Measurements from ENCODE around the gene ALX4. TPM values are rescaled to one million over a fixed set of nuclear protein-coding genes. Genes with fewer than 3 reads are reported as not detected.

Gene ALX4
- total and polyA plus RNA-seq, 2 experiments from 2014 or later = not detected

DNA sequence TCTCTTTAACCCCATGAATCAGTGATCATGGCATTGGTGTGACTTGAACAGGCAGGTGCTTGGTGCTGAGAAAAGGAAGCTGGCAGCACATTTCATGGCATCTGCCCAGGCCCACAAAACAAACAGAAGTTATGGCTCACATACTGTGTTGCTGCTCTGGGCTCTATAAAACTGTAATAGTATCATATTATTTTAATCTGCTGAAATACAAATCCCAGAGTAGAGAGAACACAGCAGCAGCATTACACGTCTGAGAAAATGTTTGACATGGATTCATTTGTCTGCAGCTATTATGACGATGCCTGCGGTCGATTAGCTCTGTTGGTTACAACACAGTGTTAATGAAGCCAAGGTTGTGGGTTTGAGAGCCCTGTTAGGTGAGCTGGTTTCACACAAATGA, 80.8 kb downstream of the ALX4 start (continued):
- TF ChIP-seq ETS1 (IDR thresholded peaks at IDR 0.05) (no peak), NANOG (IDR thresholded peaks at IDR 0.05; ENCODE audit: borderline replicate concordance) (no peak), ZNF114 (CRISPR knock-in tag; IDR thresholded peaks at IDR 0.05) (no peak)

- TF ChIP-seq EZH2phosphoT487 (IDR thresholded peaks at IDR 0.05; ENCODE audit: unreplicated experiment) = no peak
- TF ChIP-seq POLR2AphosphoS5 (IDR thresholded peaks at IDR 0.05; ENCODE audit: low read depth) = no peak
- no peak for TF ChIP-seq CTCF (conservative IDR thresholded peaks at IDR 0.05; ENCODE audit: low read depth in 2 of 2)
- TF ChIP-seq, protein P1, sequence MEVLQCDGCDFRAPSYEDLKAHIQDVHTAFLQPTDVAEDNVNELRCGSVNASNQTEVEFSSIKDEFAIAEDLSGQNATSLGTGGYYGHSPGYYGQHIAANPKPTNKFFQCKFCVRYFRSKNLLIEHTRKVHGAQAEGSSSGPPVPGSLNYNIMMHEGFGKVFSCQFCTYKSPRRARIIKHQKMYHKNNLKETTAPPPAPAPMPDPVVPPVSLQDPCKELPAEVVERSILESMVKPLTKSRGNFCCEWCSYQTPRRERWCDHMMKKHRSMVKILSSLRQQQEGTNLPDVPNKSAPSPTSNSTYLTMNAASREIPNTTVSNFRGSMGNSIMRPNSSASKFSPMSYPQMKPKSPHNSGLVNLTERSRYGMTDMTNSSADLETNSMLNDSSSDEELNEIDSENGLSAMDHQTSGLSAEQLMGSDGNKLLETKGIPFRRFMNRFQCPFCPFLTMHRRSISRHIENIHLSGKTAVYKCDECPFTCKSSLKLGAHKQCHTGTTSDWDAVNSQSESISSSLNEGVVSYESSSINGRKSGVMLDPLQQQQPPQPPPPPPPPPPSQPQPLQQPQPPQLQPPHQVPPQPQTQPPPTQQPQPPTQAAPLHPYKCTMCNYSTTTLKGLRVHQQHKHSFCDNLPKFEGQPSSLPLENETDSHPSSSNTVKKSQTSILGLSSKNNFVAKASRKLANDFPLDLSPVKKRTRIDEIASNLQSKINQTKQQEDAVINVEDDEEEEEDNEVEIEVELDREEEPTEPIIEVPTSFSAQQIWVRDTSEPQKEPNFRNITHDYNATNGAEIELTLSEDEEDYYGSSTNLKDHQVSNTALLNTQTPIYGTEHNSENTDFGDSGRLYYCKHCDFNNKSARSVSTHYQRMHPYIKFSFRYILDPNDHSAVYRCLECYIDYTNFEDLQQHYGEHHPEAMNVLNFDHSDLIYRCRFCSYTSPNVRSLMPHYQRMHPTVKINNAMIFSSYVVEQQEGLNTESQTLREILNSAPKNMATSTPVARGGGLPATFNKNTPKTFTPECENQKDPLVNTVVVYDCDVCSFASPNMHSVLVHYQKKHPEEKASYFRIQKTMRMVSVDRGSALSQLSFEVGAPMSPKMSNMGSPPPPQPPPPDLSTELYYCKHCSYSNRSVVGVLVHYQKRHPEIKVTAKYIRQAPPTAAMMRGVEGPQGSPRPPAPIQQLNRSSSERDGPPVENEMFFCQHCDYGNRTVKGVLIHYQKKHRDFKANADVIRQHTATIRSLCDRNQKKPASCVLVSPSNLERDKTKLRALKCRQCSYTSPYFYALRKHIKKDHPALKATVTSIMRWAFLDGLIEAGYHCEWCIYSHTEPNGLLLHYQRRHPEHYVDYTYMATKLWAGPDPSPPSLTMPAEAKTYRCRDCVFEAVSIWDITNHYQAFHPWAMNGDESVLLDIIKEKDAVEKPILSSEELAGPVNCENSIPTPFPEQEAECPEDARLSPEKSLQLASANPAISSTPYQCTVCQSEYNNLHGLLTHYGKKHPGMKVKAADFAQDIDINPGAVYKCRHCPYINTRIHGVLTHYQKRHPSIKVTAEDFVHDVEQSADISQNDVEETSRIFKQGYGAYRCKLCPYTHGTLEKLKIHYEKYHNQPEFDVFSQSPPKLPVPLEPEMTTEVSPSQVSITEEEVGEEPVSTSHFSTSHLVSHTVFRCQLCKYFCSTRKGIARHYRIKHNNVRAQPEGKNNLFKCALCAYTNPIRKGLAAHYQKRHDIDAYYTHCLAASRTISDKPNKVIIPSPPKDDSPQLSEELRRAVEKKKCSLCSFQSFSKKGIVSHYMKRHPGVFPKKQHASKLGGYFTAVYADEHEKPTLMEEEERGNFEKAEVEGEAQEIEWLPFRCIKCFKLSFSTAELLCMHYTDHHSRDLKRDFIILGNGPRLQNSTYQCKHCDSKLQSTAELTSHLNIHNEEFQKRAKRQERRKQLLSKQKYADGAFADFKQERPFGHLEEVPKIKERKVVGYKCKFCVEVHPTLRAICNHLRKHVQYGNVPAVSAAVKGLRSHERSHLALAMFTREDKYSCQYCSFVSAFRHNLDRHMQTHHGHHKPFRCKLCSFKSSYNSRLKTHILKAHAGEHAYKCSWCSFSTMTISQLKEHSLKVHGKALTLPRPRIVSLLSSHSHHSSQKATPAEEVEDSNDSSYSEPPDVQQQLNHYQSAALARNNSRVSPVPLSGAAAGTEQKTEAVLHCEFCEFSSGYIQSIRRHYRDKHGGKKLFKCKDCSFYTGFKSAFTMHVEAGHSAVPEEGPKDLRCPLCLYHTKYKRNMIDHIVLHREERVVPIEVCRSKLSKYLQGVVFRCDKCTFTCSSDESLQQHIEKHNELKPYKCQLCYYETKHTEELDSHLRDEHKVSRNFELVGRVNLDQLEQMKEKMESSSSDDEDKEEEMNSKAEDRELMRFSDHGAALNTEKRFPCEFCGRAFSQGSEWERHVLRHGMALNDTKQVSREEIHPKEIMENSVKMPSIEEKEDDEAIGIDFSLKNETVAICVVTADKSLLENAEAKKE (CRISPR knock-in tag; IDR thresholded peaks at IDR 0.05) = no peak
- TF ChIP-seq ZNF114 (CRISPR knock-in tag; IDR thresholded peaks at IDR 0.05) = no peak
- TF ChIP-seq ZNF331 (CRISPR knock-in tag; IDR thresholded peaks at IDR 0.05; ENCODE audit: low read depth) = no peak
- no peaks in the 10 kb centered on the region for H3K4me1 ChIP-seq (ENCODE audit: insufficient read depth)
- Mint-ChIP-seq H3K9me3 (no peaks in the 10 kb centered on the region), H3K36me3 (ENCODE audit: low read depth) (no peaks in the 10 kb centered on the region), H3K27ac (no peak overlapping the region), H3K4me3 (no peak overlapping the region), H3K4me1 (no peaks in the 10 kb centered on the region), H3K27me3 (ENCODE audit: insufficient read depth, low read depth, poor library complexity) (no peaks in the 10 kb centered on the region)
- no peaks in the 10 kb centered on the region for H3K27me3 ChIP-seq (ENCODE audit: insufficient read depth)
- no peaks in the 10 kb centered on the region; the same call in 1 of the 2 replicates for H3K9me2 ChIP-seq (ENCODE audit: insufficient read depth)
- H3F3A ChIP-seq (replicated peaks; ENCODE audit: low read depth) = no peaks in the 10 kb centered on the region
- no peak overlapping the region for H3K27ac ChIP-seq (ENCODE audit: low read depth)
- H3K4me3 ChIP-seq = no peak overlapping the region
- no peaks in the 10 kb centered on the region for H3K36me3 ChIP-seq (ENCODE audit: insufficient read depth)
- H4K20me1 ChIP-seq (replicated peaks; ENCODE audit: insufficient read depth) = no peaks in the 10 kb centered on the region
- no peak overlapping the region for H2AFZ ChIP-seq
- H3K79me2 ChIP-seq (replicated peaks; ENCODE audit: insufficient read depth) = no peaks in the 10 kb centered on the region
- no peak for DNase-seq (ENCODE audit: low spot score)
- H3K4me2 ChIP-seq = no peak overlapping the region
- ATAC-seq = no peak
Observed at GRCh38 chr11:44228379-44228778, 81.6 kb downstream of the ALX4 start.

Data from GM23338 (cell line).